ENCODE results near the gene HOXB5. TPM values are rescaled to one million over a fixed set of nuclear protein-coding genes. Genes with fewer than 3 reads are reported as not detected.

The HOXB5 gene
- total and polyA plus RNA-seq, 2 of the 4 experiments (the other 2 are of a cell fraction) = 0.54 to 18.0 TPM

- no peak for TF ChIP-seq MAZ (IDR thresholded peaks at IDR 0.05; ENCODE audit: borderline replicate concordance, low read depth, low read length)
Observed at GRCh38 chr17:48630009-48630924, 36.7 kb upstream of the HOXB5 start (continued).

- in situ Hi-C loops (cut with MboI; ENCODE audit: low sequenced_read_pairs) (loop anchor here (10.0 kb wide), 1 partner anchor 465 kb away; no protein-coding TSS in a partner anchor), dilution Hi-C loops (cut with HindIII; ENCODE audit: low sequenced_read_pairs, unreplicated experiment) (no loop called here), intact Hi-C loops (cut with micrococcal nuclease) (no loop called here)
- H3K4me2 ChIP-seq (ENCODE audit: low read depth, low read length) = no peak overlapping the region
- no peaks in the 10 kb centered on the region for H3K79me1 ChIP-seq (ENCODE audit: low read depth in 1 of 2, low read length in 2 of 2)
- ATAC-seq (ENCODE audit: low read depth) (no peak), DNase-seq (no peak)
- H4K8ac ChIP-seq (ENCODE audit: low read depth in 2 of 2, low read length in 2 of 2) = no peak overlapping the region
- H2AK9ac ChIP-seq (replicated peaks; ENCODE audit: low read depth, low read length, poor library complexity) = no peak overlapping the region
- H3K27me3 ChIP-seq (ENCODE audit: control insufficient read depth, insufficient read depth, low read length) = peaks cover 98% of the 10 kb centered on the region
- no peak overlapping the region for H3K4ac ChIP-seq (ENCODE audit: low read depth, low read length)
- H2BK15ac ChIP-seq (ENCODE audit: low read depth, low read length) = no peak overlapping the region
- no peak overlapping the region for H2AK5ac ChIP-seq (ENCODE audit: low read depth, low read length)
- H4K5ac ChIP-seq (ENCODE audit: low read depth, low read length) = no peak overlapping the region
- no peak overlapping the region for H4K91ac ChIP-seq (ENCODE audit: insufficient read depth, low read depth, low read length)
- H3K36me3 ChIP-seq (ENCODE audit: control insufficient read depth, insufficient read depth, low read length) = no peaks in the 10 kb centered on the region
- no peak overlapping the region for H3K9ac ChIP-seq (ENCODE audit: low read depth, low read length)
- no peak overlapping the region for H3K18ac ChIP-seq (ENCODE audit: low read depth, low read length)
- WGBS, 2 experiments (ENCODE audit: extremely low coverage in 2 of 2, insufficient read length in 1 of 2) = 5% methylated on average over 4 of the region's 5 CpGs; no CpG with 5 or more reads in 1 of the 2 experiments
- no peak overlapping the region for H2BK5ac ChIP-seq (ENCODE audit: low read depth, low read length, poor library complexity, severe bottlenecking)
- H3K4me3 ChIP-seq (ENCODE audit: insufficient read depth, low read depth, low read length) = no peak overlapping the region
- BruUV-seq (replicated peaks) = no TSS peak
- no peak overlapping the region for H3K23ac ChIP-seq (ENCODE audit: low read depth, low read length)
- no peak overlapping the region for H2BK120ac ChIP-seq (ENCODE audit: low read depth, low read length)
- no peak overlapping the region for H2AFZ ChIP-seq (replicated peaks; ENCODE audit: low read length, poor library complexity)
- H3K27ac ChIP-seq (ENCODE audit: insufficient read depth, low read length) = no peak overlapping the region
- H3K14ac ChIP-seq (replicated peaks; ENCODE audit: low read depth, low read length) = no peak overlapping the region
- peaks cover 9% of the 10 kb centered on the region; the same call in 1 of the 2 replicates for H4K20me1 ChIP-seq (ENCODE audit: insufficient read depth, low read length)
- ChIA-PET CTCF (no interaction called here), POLR2A (ENCODE audit: unreplicated experiment) (no interaction called here)
- H3K9me3 ChIP-seq (ENCODE audit: control insufficient read depth, insufficient read depth, low read length) = peaks cover 37% of the 10 kb centered on the region
- no peak overlapping the region for H2BK20ac ChIP-seq (ENCODE audit: low read depth, low read length)
- no peaks in the 10 kb centered on the region; the same call in 1 of the 2 replicates for H3K4me1 ChIP-seq (ENCODE audit: control insufficient read depth, insufficient read depth, low read length)
- TF ChIP-seq CEBPB (IDR thresholded peaks at IDR 0.05; ENCODE audit: low read depth, low read length) (no peak), SMC3 (IDR thresholded peaks at IDR 0.05; ENCODE audit: low read depth, low read length) (no peak), MAZ (IDR thresholded peaks at IDR 0.05; ENCODE audit: borderline replicate concordance, low read depth, low read length) (no peak), RAD21 (IDR thresholded peaks at IDR 0.05; ENCODE audit: low read length) (no peak)
- H3K56ac ChIP-seq (ENCODE audit: extremely low read depth, insufficient read depth, low read length) = no peak overlapping the region
- H3K9me1 ChIP-seq (ENCODE audit: insufficient read depth, low read length) = no peaks in the 10 kb centered on the region
Observed at GRCh38 chr17:48629411-48629759, 35.8 kb upstream of the HOXB5 start.
